ENCODE data around the gene PPME1.

Gene PPME1

DNA sequence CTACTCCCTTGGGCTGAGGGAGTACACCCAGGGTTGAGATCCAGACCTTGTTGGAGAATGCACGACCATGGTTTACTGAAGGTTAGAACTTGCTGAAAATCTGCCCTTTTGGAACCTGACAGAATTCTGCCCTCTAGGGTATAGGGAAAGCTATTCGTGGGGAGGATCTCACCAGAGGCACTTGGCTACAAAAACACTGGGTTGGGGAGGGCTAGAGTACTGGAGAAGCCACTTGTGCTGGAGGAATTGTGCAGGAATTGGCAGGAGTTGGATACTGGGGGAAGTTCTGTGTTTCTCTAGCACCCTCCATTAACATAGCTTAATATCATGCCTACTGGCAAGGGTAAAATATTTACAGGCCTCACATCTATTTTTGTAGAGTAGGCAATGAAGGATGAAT lies 55.8 kb downstream of the PPME1 start:
- DNase-seq, result no peak

GRCh38 chr11:74232311-74232950 lies 61.3 kb downstream of the PPME1 start:
- no peak for DNase-seq

GRCh38 chr11:74233683-74234082 lies 62.6 kb downstream of the PPME1 start:
- no peak for DNase-seq

- no peak for DNase-seq
Measured at GRCh38 chr11:74235121-74235520, 64.0 kb downstream of the PPME1 start.

- no peak for DNase-seq
Measured at GRCh38 chr11:74237541-74237940, 66.5 kb downstream of the PPME1 start.

GRCh38 chr11:74238243-74238642 lies 67.2 kb downstream of the PPME1 start:
- DNase-seq, result no peak

- no peak for DNase-seq
Measured at GRCh38 chr11:74248469-74248868, 77.4 kb downstream of the PPME1 start.

- no peak for DNase-seq
Measured at GRCh38 chr11:74249496-74249895, 78.4 kb downstream of the PPME1 start.

- DNase-seq, result no peak
Measured at GRCh38 chr11:74253361-74253760, 82.3 kb downstream of the PPME1 start.

DNA sequence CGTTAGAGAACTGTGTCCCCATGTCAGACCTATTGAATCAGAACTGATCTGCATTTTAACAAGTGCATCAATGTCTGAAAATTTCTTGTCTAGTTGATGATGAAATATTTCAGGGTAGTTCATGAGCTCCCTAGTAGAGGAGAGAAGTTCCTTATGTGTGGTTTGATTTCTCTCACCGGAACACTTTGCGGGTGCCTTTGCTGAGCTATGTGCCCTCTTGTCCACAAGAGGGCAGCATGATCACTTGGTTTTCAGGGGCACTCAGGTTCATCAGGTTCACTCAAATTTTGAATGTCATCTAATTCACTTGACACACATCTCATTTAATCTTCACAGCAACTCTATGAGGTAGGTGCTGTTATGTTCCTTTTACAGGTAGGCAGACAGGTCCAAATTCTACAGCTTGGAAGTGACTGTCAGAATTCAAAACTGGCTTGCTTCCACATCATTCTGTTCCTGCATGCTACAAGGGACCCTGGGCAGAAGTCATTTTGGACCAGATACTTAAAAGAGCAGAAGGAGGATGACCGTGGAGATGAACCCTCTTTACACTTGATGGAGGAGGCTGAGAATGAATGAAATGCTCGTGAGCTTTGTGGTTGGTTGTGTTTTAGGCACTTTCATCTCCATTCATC lies 84.8 kb downstream of the PPME1 start:
- DNase-seq, result peak in 22 of 51 donors; percentile 4 to 69 (median 16)

DNA sequence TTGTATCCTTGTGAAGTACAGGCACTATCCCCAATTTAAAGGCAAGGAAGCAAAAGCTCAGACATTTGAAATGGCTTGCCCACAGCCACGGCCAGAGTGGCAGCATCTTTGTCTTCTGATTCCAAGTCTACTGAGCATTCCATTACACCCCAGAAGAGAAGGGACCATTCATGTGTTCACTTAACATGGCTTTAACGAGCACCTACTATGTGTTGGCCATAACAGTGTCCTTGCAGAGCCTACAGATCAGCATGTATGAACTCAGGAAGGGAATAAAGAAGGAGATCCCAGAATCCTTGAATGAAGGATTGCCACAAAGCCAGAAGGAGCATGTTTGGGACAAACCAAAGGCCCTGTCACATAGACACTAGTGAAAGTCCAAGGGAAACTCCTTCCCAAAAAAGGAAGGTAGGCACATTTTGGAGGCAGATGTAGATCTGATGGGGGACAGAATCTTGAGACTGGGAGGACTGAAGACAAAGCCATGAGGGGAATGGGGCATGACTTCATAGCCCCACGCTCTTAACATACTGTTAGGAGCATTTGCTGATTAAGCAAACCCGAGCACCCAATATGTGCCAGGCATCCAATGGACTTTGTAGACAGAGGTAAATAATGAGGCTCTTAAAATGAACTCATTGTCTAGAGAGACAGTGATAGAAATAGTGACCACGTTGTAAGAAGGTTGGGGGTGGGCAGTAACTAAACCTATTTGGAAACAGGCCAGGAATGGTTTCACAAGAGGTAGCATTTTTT lies 85.5 kb downstream of the PPME1 start:
- no peak for DNase-seq

DNA sequence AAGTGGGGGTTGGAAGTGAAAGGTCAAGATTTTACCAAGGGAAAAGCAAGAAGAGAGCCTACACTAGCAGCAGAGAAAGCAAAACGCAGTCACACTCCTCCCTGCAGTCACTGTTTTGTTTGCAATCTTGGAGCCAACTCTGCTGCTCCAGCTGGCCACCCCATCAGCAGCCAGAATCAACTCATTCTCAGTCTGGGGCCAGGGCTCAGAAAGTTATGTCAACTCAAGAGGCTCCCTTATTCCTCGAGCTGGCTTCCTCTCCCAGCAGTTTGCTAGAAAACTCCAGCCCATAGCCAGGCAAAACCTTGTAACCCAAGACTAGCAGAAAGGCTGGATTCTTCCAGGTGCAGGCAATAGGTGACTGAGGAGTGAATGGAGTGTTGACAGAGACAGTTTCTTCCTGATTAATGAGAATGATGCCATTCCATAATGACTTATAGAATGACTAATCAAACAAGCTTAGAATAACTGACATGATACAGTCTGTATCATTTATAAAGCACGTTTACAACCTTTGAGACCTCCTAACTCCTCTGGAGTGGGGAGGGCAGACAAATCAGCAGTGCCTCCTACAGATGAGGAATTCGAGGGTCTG lies 87.0 kb downstream of the PPME1 start:
- peak in 14 of 51 donors; percentile 2 to 42 (median 14) for DNase-seq

DNA sequence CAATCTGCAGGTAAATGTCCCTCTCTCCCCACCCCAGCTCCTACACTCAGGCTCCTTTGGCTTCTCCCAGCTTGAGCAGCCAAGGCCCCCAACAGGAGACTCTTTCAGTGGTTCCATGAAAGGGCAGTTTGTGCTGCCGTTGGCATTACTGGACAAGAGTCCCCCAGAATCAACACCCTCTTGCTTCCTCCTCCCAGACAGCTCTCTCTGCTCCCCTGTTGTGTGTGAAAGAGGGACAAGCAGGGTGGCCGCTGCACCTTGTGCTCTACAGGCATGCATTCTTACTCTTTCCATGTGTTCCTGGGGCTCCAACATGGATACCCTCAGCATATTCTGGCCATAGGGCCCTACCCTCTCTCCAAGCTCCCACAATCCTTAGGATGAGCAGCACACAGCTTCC lies 91.6 kb downstream of the PPME1 start:
- DNase-seq, result no peak

GRCh38 chr11:74265256-74265655 lies 94.2 kb downstream of the PPME1 start:
- no peak for DNase-seq

- DNase-seq, result no peak
Measured at GRCh38 chr11:74267014-74267413, 95.9 kb downstream of the PPME1 start.

DNA sequence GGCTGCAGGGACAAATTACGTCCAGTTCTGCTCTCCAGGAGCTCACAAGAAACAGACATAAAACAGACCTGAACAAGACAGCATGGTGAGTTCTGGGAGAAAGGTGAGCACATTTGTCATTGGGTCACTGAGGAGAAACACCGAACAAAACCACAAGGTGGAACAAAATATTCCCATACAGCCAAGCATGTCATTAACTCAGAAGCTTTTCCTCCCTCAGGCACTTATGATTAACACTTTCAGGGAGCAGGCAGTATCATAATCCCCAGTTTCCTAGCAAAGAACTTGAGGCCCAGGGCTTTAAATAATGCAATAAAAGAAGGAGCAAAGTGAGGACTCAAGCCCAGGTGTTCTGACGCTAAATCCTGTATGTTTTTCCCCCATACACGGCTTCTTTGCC lies 97.4 kb downstream of the PPME1 start:
- no peak for DNase-seq

DNA sequence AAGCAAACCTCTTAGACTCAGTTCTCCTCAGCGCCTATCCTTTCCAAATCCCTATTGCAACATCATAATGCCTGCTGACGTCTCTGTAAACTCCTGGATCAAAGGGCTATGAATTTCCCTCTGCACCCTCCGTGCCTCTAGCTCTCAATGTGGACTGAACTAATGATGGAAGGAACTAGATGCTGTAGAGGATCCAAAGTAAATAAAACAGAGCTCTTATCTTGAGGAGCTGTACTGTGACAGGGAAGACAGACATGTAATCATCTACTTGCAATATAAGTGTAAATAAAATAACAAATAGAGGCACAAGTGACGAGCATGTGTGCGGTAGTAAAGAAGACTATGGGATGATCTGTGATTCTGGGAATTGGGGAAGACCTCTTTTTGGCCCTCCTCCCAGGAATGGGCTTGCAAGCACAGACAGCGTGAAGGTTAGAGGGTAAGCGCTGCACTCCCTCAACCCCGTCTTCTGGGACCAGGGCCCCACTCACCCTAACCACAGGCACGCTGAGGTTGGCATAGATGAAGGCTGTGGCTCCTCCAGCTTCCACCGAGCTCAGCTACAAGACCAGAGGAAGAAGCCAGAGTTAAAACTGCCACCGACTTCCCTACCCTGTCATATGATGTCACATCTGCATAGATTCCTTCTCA lies 98.2 kb downstream of the PPME1 start:
- DNase-seq, result no peak

DNA sequence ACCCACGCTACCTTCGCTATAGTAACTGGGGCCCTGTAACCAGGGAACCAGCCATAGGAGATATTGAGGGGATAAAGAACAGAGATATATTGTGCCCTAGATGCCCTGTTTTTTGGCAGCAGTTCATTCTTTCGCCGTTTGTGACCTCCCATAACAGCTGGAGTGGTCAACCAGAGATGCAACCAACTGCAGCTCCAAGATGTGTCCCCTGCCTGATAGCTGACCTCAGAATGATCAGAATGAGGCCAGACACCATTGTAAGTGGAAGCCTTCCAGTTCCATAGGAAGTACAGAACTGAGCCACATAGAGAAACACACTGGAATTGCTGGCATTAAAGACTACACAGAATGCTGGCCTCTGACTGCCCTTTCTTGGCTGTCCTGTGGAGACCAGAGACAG lies 101.2 kb downstream of the PPME1 start:
- no peak for DNase-seq

DNA sequence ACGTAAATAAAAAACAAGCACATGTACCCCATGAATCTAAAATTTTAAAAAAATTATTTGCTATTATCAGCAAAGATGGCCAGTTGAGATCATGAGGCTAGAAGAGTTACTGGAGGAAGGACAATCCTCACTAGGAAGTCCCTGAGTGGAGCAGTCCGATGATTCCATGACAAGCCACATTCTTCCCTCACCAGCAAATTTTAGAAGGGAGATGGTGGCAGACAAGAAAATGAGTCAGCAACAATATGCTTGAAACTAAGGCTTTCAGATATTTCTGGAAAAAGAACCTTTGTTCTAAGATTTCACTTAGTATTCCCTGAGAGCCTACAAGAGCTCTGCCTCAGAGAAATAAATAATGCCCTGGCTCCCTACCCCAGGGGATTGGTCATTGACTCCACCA lies 105.5 kb downstream of the PPME1 start:
- DNase-seq, result no peak

DNA sequence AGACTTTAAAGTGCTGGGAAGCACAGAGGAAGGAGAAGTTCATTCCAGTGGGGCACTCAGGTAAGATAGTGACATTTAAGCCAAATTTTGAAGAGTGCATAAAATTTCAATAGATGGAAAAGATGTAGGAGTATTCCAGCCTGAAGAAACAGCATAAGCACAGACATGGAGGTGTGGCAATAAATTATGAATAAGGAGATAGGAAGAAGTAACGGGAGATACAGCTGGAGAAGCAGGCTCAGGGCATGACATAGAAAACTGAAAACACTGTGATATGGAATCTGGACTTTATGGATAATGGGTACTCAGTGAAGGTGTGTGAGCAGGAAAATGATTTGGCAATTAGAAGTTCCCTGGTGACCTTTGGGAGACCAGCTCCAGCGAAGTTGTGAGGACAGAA lies 107.0 kb downstream of the PPME1 start:
- no peak for DNase-seq

DNA sequence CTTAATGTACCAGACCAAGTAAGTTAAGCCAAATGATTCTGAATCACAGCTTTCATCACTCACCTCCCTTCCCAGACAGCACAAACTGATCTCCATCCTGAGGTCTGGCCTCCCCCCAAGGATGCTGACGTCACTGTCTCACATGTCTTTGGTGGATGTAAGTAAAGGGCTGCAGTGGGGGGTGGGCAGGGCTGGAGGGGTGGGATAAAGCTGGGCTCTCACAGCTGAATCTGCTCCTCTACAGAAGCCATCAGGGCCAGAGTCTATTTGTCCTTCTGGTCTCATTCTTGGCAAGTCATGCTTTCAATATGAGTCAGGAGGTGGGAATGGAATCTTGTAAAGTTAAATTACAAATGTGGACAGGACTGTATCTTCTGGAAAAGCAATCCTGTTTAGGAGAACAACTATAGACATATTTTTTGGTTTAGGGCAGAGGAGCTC lies 107.7 kb downstream of the PPME1 start:
- peak in 1 of 51 donors; percentile 10 for DNase-seq

DNA sequence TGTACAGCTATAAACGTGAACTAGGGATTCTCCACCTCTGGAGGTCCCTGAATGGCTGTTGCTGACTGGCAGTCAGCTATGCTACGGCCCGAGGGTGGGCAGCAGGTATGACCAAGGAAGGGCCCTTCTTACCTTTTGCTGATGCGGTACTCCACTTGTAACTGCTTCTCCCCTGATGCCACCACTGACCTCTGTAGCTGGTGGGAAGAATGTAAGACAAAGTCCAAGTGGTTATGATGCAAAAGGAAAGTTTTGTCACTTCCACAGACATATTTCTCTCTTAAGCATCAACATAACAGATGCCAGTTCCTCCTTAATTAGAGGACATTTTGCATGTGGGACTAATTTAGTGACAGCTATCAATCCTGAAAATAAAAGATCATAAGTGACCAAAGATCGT lies 108.2 kb downstream of the PPME1 start:
- DNase-seq, result no peak

Measured in hypothalamus (tissue), 51 donors.